Left lung (tissue), 10 donors: ENCODE data around the gene AWAT1. TPM values are rescaled to one million over a fixed set of nuclear protein-coding genes. Genes with fewer than 3 reads are reported as not detected.

Experiments used
- ATAC-seq: fragments of 200-7000 bp; cut with Tn5 transposase; one replicate; pipeline ENCODE4 v1.9.1; 2020; ENCODE audit warnings: moderate library complexity
- DNase-seq, 4 donors: peaks; one replicate each; pipeline ENCODE4 v3.0.0-alpha.2; 2013 to 2020
- H3K27ac ChIP-seq, 2 donors: fragments of 200-600 bp; sonication (generic) in 1 of 2; one replicate each; pipeline versions ENCODE4 v1.5.0 to v1.8.0; 2020 to 2021
- H3K27me3 ChIP-seq, 2 donors: fragments of 200-600 bp; sonication (generic) in 1 of 2; one replicate each; pipeline versions ENCODE4 v1.5.0 to v1.8.0; 2020 to 2021
- H3K36me3 ChIP-seq, 2 donors: fragments of 200-600 bp; sonication (generic) in 1 of 2; one replicate each; pipeline versions ENCODE4 v1.5.0 to v1.8.0; 2020 to 2021
- H3K4me1 ChIP-seq, 2 donors: fragments of 200-600 bp; one replicate each; pipeline ENCODE4 v1.8.0; 2021
- H3K4me3 ChIP-seq, 2 donors: fragments of 200-600 bp; sonication (generic) in 1 of 2; one replicate each; pipeline versions ENCODE4 v1.5.0 to v1.8.0; 2020 to 2021; ENCODE audit warnings: mild to moderate bottlenecking in 1 of 2
- H3K9me3 ChIP-seq, 2 donors: fragments of 200-600 bp; sonication (generic) in 1 of 2; one replicate each; pipeline versions ENCODE4 v1.5.0 to v1.8.0; 2020 to 2021
- intact Hi-C, 2 donors: fragments of 100-400 bp; cut with DNase I; formaldehyde crosslinking; loops; one replicate each; pipeline versions ENCODE4 v1.11.2 to v1.14.2; 2022
- polyA plus RNA-seq, 6 donors: library from polyadenylated mRNA; unstranded; fragments of 120-200 nt; gene quantifications; one replicate each; pipeline ENCODE4 v1.2.1, GENCODE V29; 2013; ENCODE audit not compliant: insufficient read length in 6 of 6
- total RNA-seq, 2 donors: library from RNA; stranded (reverse); fragmentation: NEBNext Ultra II Directional; extraction: Animal tissue kit (Norgen Biotek cat#: 25700); gene quantifications; one replicate each; pipeline ENCODE4 v1.2.1, GENCODE V29; 2021
- TF ChIP-seq, protein P1 (sequence below), 2 donors: fragments of 200-600 bp; sonication (generic) in 1 of 2; IDR thresholded peaks; one replicate each; pipeline versions ENCODE4 v1.5.0 to v1.8.0; 2021; ENCODE audit warnings: antibody characterized with exemption in 2 of 2
- donor health status: DM: no; HTN: yes; CAD: no.
- donor health status: DM: no; HTN: no; CAD: no.

AWAT1 gene
- total and polyA plus RNA-seq, 8 donors, result 0.13 to 0.36 (median 0.13) TPM; not detected in 5

- intact Hi-C loops, result no loop called here
- TF ChIP-seq, protein P1, sequence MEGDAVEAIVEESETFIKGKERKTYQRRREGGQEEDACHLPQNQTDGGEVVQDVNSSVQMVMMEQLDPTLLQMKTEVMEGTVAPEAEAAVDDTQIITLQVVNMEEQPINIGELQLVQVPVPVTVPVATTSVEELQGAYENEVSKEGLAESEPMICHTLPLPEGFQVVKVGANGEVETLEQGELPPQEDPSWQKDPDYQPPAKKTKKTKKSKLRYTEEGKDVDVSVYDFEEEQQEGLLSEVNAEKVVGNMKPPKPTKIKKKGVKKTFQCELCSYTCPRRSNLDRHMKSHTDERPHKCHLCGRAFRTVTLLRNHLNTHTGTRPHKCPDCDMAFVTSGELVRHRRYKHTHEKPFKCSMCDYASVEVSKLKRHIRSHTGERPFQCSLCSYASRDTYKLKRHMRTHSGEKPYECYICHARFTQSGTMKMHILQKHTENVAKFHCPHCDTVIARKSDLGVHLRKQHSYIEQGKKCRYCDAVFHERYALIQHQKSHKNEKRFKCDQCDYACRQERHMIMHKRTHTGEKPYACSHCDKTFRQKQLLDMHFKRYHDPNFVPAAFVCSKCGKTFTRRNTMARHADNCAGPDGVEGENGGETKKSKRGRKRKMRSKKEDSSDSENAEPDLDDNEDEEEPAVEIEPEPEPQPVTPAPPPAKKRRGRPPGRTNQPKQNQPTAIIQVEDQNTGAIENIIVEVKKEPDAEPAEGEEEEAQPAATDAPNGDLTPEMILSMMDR (IDR thresholded peaks at IDR 0.05), result no peak
- Histone ChIP-seq H3K27me3 (no peaks in the 10 kb centered on the region), H3K4me3 (no peak within 1 kb of the TSS), H3K4me1 (no peaks in the 10 kb centered on the region), H3K9me3 (no peaks in the 10 kb centered on the region), H3K27ac (no peak within 1 kb of the TSS), H3K36me3 (peaks cover 0 to 18% of the 10 kb centered on the region in 2 donors)
- DNase-seq (no peak), ATAC-seq (no peak)
These were observed 47.5 kb downstream of the AWAT1 start, which contains the start of gene RAB41 for GRCh38 chrX:70281951-70282350. Gene RAB41, plus strand, starts transcription at chrX:70282172. Its CDS starts 46 bp downstream, at chrX:70282218.

- no peaks in the 10 kb centered on the region for H3K9me3 ChIP-seq
- H3K27me3 ChIP-seq, result no peaks in the 10 kb centered on the region
- peaks cover 0 to 29% of the 10 kb centered on the region in 2 donors for H3K36me3 ChIP-seq
- no peak for ATAC-seq
- TF ChIP-seq, protein P1 (IDR thresholded peaks at IDR 0.05), result no peak
- H3K4me1 ChIP-seq, result peaks cover 3 to 7% of the 10 kb centered on the region in 2 donors
- peak overlapping the region in 1 of 2 donors; percentile 64 for H3K27ac ChIP-seq
- H3K4me3 ChIP-seq, result peak overlapping the region; percentile 43 to 52
- intact Hi-C loops, result no loop called here
- DNase-seq, result no peak
These were observed 54.8 kb downstream of the AWAT1 start for GRCh38 chrX:70289168-70289792.

Other genes with a start within 250 kb of the AWAT1 start
- not detected for gene AWAT2, start 184.7 kb upstream of the AWAT1 start, total RNA-seq
- not detected for gene AWAT2, start 184.7 kb upstream of the AWAT1 start, polyA plus RNA-seq
- gene OTUD6A, start 172.2 kb upstream of the AWAT1 start, total RNA-seq, result not detected
- gene OTUD6A, start 172.2 kb upstream of the AWAT1 start, polyA plus RNA-seq, result under 1 TPM in 3 of 6 donors, not detected in 3; 0.09 to 0.13 (median 0.10) TPM
- gene IGBP1, start 101.2 kb upstream of the AWAT1 start, total RNA-seq, result 10 to 100 TPM; 33.7 to 46.6 TPM
- 100 to 1,000 TPM in 4 of 6 donors, 10 to 100 TPM in 2; 86.0 to 111 (median 107) TPM for gene IGBP1, start 101.2 kb upstream of the AWAT1 start, polyA plus RNA-seq
- not detected for gene DGAT2L6, start 57.2 kb upstream of the AWAT1 start, total RNA-seq
- not detected for gene DGAT2L6, start 57.2 kb upstream of the AWAT1 start, polyA plus RNA-seq
- under 1 TPM in 1 of 2 donors, not detected in 1; 0.26 TPM for gene P2RY4, start 25.5 kb downstream of the AWAT1 start, total RNA-seq
- gene P2RY4, start 25.5 kb downstream of the AWAT1 start, polyA plus RNA-seq, result under 1 TPM; 0.38 to 0.73 (median 0.47) TPM
- not detected for gene ARR3, start 33.7 kb downstream of the AWAT1 start, total RNA-seq
- 1 to 10 TPM; 1.2 to 2.1 (median 1.6) TPM for gene ARR3, start 33.7 kb downstream of the AWAT1 start, polyA plus RNA-seq
- gene RAB41, start 47.5 kb downstream of the AWAT1 start, total RNA-seq, result not detected
- gene RAB41, start 47.5 kb downstream of the AWAT1 start, polyA plus RNA-seq, result 1 to 10 TPM in 5 of 6 donors, under 1 TPM in 1; 0.71 to 1.9 (median 1.3) TPM
- 10 to 100 TPM; 29.9 to 39.2 TPM for gene PDZD11, start 55.3 kb downstream of the AWAT1 start, total RNA-seq
- gene PDZD11, start 55.3 kb downstream of the AWAT1 start, polyA plus RNA-seq, result 10 to 100 TPM; 50.2 to 60.9 (median 56.8) TPM
- 1 to 10 TPM; 1.6 to 4.6 TPM for gene KIF4A, start 55.4 kb downstream of the AWAT1 start, total RNA-seq
- gene KIF4A, start 55.4 kb downstream of the AWAT1 start, polyA plus RNA-seq, result 10 to 100 TPM; 11.6 to 30.4 (median 15.7) TPM
- gene GDPD2, start 188.7 kb downstream of the AWAT1 start, total RNA-seq, result not detected
- under 1 TPM; 0.12 to 0.38 (median 0.20) TPM for gene GDPD2, start 188.7 kb downstream of the AWAT1 start, polyA plus RNA-seq
- gene DLG3, start 210.2 kb downstream of the AWAT1 start, total RNA-seq, result 10 to 100 TPM; 22.3 to 29.9 TPM
- 10 to 100 TPM; 47.9 to 56.2 (median 53.0) TPM for gene DLG3, start 210.2 kb downstream of the AWAT1 start, polyA plus RNA-seq